ENCODE data around the gene CD209.

- TF ChIP-seq POLR2AphosphoS5 (IDR thresholded peaks at IDR 0.05; ENCODE audit: low read depth, low read length) (no peak), CTCF (IDR thresholded peaks at IDR 0.05) (no peak), SIN3A (IDR thresholded peaks at IDR 0.05; ENCODE audit: borderline replicate concordance, insufficient read depth, low read depth, low read length) (no peak), REST (IDR thresholded peaks at IDR 0.05; ENCODE audit: insufficient read depth in 1 of 2, low read depth in 2 of 2, low read length in 1 of 2) (no peak), TCF7L2 (IDR thresholded peaks at IDR 0.05; ENCODE audit: low read depth, low read length) (no peak)
Observed at GRCh38 chr19:7731218-7731595, 16.1 kb downstream of the CD209 start.

Data from Panc1 (cell line).